T-helper 17 cell (primary cell): ENCODE measurements around the gene PI4KA. TPM values are rescaled to one million over a fixed set of nuclear protein-coding genes. Genes with fewer than 3 reads are reported as not detected.

Experiments used
- ATAC-seq: fragments of 150-1000 bp; cut with Tn5 transposase; 2 replicates; pipeline ENCODE4 v1.10.0; 2021; ENCODE audit warnings: mild to moderate bottlenecking, moderate library complexity
- DNase-seq, 3 donors: peaks; one replicate each; pipeline versions ENCODE4 v3.0.0 to v3.0.0-alpha.2; 2020 to 2021
- H3K9me3 ChIP-seq: one replicate; pipeline ENCODE4 v1.7.0; 2013; ENCODE audit warnings: low read length, mild to moderate bottlenecking; ENCODE audit not compliant: control insufficient read depth, poor library complexity, severe bottlenecking
- H3K27ac Mint-ChIP-seq: one replicate; pipeline ENCODE4 v1.8.0; 2022; ENCODE audit warnings: mild to moderate bottlenecking, moderate library complexity, mixed read lengths
- H3K27me3 Mint-ChIP-seq: one replicate; pipeline ENCODE4 v1.8.0; 2022; ENCODE audit warnings: mixed read lengths
- H3K36me3 Mint-ChIP-seq: one replicate; pipeline ENCODE4 v1.8.0; 2022; ENCODE audit warnings: low read depth, mixed read lengths
- H3K4me1 Mint-ChIP-seq: one replicate; pipeline ENCODE4 v1.8.0; 2022; ENCODE audit warnings: mild to moderate bottlenecking, mixed read lengths
- H3K4me3 Mint-ChIP-seq: one replicate; pipeline ENCODE4 v1.8.0; 2022; ENCODE audit warnings: mild to moderate bottlenecking, moderate library complexity, mixed read lengths
- total RNA-seq, 4 donors: library from RNA in 2 of 4; stranded (reverse) in 2 of 4; gene quantifications; one replicate each; pipeline ENCODE4 v1.2.3 and lab custom pipeline; 2022 to 2026

Gene PI4KA
- total RNA-seq, 2 donors from 2014 or later, result 159 to 160 TPM

- ATAC-seq (no peak), DNase-seq (no peak)
- Mint-ChIP-seq H3K27ac (no peak overlapping the region), H3K27me3 (no peaks in the 10 kb centered on the region), H3K4me1 (peaks cover 2% of the 10 kb centered on the region), H3K36me3 (peaks cover 10% of the 10 kb centered on the region), H3K4me3 (no peak overlapping the region)
- no peaks in the 10 kb centered on the region for H3K9me3 ChIP-seq
Observed at GRCh38 chr22:20798218-20798617, 60.4 kb downstream of the PI4KA start.

- Mint-ChIP-seq H3K4me3 (no peak overlapping the region), H3K27ac (peak overlapping the region; percentile 49), H3K27me3 (no peaks in the 10 kb centered on the region), H3K4me1 (peaks cover 5% of the 10 kb centered on the region), H3K36me3 (peaks cover 13% of the 10 kb centered on the region)
- H3K9me3 ChIP-seq, result no peaks in the 10 kb centered on the region
- DNase-seq (no peak), ATAC-seq (no peak)
Observed at GRCh38 chr22:20796731-20797130, 61.9 kb downstream of the PI4KA start.

GRCh38 chr22:20794650-20795413, 63.8 kb downstream of the PI4KA start:
- no peaks in the 10 kb centered on the region for H3K27me3 Mint-ChIP-seq
- H3K27ac Mint-ChIP-seq, result peak overlapping the region; percentile 59
- peaks cover 13% of the 10 kb centered on the region for H3K36me3 Mint-ChIP-seq
- ATAC-seq, result no peak
- H3K4me3 Mint-ChIP-seq, result no peak overlapping the region
- H3K9me3 ChIP-seq, result no peaks in the 10 kb centered on the region
- DNase-seq, result no peak
- H3K4me1 Mint-ChIP-seq, result peaks cover 5% of the 10 kb centered on the region

GRCh38 chr22:20793748-20794649, 64.6 kb downstream of the PI4KA start:
- ATAC-seq (no peak), DNase-seq (no peak)
- no peaks in the 10 kb centered on the region for H3K9me3 ChIP-seq
- H3K27ac Mint-ChIP-seq, result peak overlapping the region; percentile 59
- no peak overlapping the region for H3K4me3 Mint-ChIP-seq
- H3K36me3 Mint-ChIP-seq, result peaks cover 13% of the 10 kb centered on the region
- no peaks in the 10 kb centered on the region for H3K27me3 Mint-ChIP-seq
- H3K4me1 Mint-ChIP-seq, result peaks cover 5% of the 10 kb centered on the region

DNA sequence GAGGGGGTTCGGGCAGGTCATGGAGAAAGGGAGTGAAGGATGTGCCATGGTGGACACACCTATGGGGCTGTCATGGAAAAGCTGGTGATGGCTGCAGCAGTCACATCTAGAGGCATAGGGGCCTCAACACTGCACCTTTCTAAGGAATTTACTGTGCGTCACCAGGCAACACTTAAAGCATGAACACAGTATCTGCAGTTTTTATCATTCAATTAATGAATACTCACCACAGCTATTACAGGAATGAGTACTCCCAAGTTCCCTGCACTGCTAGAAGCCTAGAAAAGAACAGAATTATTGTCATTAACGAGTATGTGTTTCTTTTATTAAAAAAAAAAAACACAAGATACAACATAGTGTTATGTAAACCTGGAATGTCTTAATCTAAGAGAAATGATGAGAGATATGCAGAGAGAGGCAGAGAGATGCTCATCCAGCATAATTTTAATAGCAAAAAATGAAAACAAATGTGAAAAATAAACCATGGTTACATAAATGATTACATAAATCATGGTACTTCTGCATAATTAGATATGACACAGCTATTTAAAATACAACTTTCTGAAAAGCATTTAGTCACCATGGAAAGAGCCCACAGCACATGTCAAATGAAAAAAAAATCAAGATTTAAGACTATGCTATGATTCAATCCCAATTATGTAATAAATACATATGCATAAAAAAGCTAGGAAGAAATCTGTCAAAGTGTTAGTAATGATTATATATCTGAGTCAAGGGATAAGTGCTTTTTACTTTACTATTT, 65.5 kb downstream of the PI4KA start:
- peaks cover 18% of the 10 kb centered on the region for H3K36me3 Mint-ChIP-seq
- ATAC-seq (no peak), DNase-seq (no peak)
- H3K27me3 Mint-ChIP-seq, result no peaks in the 10 kb centered on the region
- no peaks in the 10 kb centered on the region for H3K9me3 ChIP-seq
- no peak overlapping the region for H3K27ac Mint-ChIP-seq
- H3K4me1 Mint-ChIP-seq, result peaks cover 5% of the 10 kb centered on the region
- H3K4me3 Mint-ChIP-seq, result no peak overlapping the region

DNA sequence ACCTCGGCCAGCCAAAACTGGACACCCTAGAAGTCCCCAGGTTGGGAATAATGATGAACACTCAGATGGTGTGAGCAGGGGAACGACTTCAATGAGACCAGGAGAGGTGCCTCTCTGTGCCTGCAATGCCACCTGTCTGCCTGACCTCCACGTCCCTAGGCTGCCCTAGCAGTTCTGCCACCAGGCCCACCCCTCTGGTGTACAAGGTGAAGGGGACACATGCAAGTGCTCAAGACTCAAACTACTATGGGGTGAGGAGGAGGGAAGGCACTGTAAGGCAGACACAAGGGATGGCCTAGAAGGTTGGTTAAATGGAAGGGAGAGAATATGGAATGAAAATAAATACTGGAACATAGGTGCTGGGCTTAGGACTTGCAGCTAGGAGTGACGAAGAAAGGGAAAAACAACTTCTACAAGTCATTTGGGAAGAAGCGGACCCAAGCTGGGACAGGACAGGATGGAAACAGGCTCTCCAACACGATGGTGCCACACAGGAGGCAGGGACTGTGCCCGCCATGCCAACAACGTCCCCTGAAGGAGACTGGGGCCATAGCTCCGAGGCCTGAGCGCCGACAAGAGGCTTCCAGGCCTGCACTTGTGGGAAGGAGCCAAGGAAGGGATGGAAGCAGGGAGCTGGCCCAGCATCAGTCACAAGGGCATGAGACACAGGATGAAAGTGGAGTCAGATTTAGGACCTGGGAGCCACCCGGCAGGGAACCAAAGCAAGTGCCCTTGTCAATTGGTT, 66.2 kb downstream of the PI4KA start:
- DNase-seq (no peak), ATAC-seq (no peak)
- Mint-ChIP-seq H3K4me3 (no peak overlapping the region), H3K27me3 (no peaks in the 10 kb centered on the region), H3K36me3 (peaks cover 18% of the 10 kb centered on the region), H3K4me1 (peaks cover 5% of the 10 kb centered on the region), H3K27ac (no peak overlapping the region)
- H3K9me3 ChIP-seq, result no peaks in the 10 kb centered on the region

DNA sequence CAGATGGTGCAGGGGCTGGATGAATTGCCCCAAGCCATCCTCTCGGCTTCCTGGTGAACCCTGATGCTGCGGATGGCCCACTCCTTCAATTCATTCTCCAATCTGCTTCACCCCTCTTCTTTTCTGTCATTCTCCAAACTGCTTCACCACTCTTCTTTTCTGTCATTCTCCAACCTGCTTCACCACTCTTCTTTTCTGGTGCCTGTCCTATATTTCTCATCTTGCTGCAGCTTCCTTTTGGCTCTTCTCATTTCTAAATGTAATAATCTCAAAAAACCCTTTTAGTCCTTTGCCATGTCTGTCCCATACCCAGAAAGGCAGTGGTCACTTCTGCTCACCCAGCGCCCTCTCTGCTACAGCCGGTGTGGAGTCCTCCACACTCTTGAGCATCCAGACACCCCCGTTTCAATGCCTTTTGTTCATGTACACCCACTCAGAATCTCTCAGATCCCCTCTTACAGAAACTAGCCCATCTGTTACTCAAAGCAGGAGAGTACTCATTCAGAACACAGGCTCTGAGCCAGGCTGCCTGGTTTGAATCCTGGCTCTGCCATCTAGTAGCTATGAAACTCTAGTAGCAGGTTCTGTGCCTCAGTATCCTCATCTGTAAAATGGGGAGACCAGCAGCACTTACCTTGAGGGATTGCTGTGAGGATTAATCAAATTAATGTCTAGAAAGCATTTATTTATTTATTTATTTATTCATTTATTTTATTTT, 69.8 kb downstream of the PI4KA start:
- no peaks in the 10 kb centered on the region for H3K27me3 Mint-ChIP-seq
- H3K9me3 ChIP-seq, result no peaks in the 10 kb centered on the region
- H3K4me3 Mint-ChIP-seq, result peak overlapping the region; percentile 31
- no peak for DNase-seq
- no peak for ATAC-seq
- H3K27ac Mint-ChIP-seq, result peak overlapping the region; percentile 81
- peaks cover 3% of the 10 kb centered on the region for H3K4me1 Mint-ChIP-seq
- peaks cover 12% of the 10 kb centered on the region for H3K36me3 Mint-ChIP-seq

DNA sequence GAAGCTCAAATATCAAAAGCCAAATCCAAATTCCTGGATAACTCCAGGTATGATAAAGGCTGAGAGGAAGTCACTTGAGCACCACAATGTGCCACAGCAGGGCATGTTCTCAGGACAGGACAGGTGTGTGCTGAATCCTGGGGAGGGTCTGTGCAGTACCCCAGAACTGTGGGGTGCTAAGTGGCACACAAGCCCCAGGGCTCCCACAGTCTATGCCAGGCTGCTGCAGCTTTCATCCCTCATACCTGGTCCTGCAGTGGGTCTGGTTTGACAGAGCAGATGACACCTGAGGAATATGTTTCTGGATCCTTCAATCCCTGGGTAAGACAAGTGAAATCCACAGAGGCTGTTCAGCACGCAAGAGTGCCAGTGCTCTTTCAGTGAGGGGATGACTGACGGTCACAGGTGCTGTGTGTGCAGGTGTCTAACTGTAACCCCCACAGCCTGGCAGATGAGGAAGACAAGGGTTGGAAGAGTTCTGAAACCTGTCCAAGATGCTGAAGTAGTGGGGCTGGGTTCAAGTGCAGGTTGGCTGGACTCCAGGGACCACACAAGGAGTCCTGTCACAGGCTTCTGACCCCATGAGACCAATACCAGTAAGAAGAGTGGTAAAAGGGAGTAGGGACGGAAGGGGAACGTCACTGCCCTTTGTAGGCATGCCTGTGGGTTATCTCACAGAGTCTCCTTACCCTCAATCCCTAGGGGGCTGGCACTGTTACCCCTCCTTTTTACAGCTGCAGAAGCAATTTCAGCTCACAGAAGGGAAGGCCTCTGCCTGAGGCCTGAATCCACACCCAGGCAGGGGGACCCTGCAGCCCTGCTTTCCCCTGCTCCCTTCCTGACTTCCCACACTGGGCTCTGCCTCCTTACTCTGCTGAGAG, 70.6 kb downstream of the PI4KA start:
- Mint-ChIP-seq H3K4me1 (peaks cover 3% of the 10 kb centered on the region), H3K27me3 (no peaks in the 10 kb centered on the region), H3K36me3 (peaks cover 12% of the 10 kb centered on the region), H3K27ac (peak overlapping the region; percentile 81), H3K4me3 (no peak overlapping the region)
- no peaks in the 10 kb centered on the region for H3K9me3 ChIP-seq
- DNase-seq (no peak), ATAC-seq (no peak)

DNA sequence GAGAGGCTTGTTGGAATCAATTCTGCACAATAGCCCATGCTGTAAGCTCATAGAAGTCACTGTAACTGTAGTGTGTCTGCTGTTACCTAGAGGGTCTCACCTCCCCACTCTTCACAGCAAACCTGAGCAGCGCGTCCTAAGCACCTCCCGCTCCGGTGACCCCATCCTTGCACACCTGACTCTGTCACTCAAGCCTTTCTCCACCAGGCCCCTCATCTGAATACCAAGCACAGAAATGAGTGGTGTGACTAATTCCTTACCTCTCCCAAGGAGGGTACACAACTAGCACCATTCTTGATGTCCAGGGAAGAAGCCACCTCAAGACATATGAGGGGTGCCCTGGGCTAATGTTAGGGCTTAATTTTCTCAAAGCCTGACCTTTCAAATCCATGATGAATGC, 71.4 kb downstream of the PI4KA start:
- no peak overlapping the region for H3K4me3 Mint-ChIP-seq
- peaks cover 7% of the 10 kb centered on the region for H3K36me3 Mint-ChIP-seq
- DNase-seq, result no peak
- H3K27me3 Mint-ChIP-seq, result no peaks in the 10 kb centered on the region
- H3K9me3 ChIP-seq, result no peaks in the 10 kb centered on the region
- no peak overlapping the region for H3K27ac Mint-ChIP-seq
- no peak for ATAC-seq
- H3K4me1 Mint-ChIP-seq, result peaks cover 1% of the 10 kb centered on the region

GRCh38 chr22:20786536-20786979, 72.1 kb downstream of the PI4KA start:
- Mint-ChIP-seq H3K4me3 (no peak overlapping the region), H3K36me3 (peaks cover 5% of the 10 kb centered on the region), H3K27me3 (no peaks in the 10 kb centered on the region), H3K27ac (no peak overlapping the region), H3K4me1 (no peaks in the 10 kb centered on the region)
- DNase-seq (no peak), ATAC-seq (no peak)
- H3K9me3 ChIP-seq, result no peaks in the 10 kb centered on the region

DNA sequence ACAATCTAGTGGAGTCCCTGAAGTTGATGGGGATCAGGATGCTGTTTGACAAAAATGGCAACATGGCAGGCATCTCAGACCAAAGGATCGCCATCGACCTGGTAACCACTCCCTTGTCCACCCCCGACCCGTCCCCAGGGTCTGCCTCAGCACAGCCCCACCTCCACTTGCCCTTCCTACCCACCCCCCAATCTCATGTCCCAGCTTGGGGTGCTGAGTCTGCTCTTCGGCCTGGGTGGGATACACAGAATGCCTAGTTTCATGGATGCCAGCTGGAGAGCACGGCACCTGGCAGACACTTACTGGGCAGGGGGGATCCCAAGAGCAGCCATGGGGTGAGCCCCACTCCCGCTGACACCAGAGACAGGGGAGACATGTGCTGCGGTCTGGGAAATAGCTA, 72.6 kb downstream of the PI4KA start:
- Mint-ChIP-seq H3K27ac (no peak overlapping the region), H3K27me3 (no peaks in the 10 kb centered on the region), H3K36me3 (peaks cover 5% of the 10 kb centered on the region), H3K4me1 (no peaks in the 10 kb centered on the region), H3K4me3 (no peak overlapping the region)
- H3K9me3 ChIP-seq, result no peaks in the 10 kb centered on the region
- ATAC-seq (no peak), DNase-seq (no peak)
